Esophagus mucosa (tissue), 1 donor: Measurements from ENCODE around the gene SCYL3. TPM values are rescaled to one million over a fixed set of nuclear protein-coding genes. Genes with fewer than 3 reads are reported as not detected.
"Not testable (repeated sequence)": the region's sequence is repeated elsewhere in the genome, so short reads cannot be mapped to it uniquely, and the experiment has no call there.

Experiments
- ATAC-seq: fragments of 200-7000 bp; cut with Tn5 transposase; one replicate; pipeline ENCODE4 v1.9.1; 2020
- total RNA-seq: library from RNA; stranded (reverse); gene quantifications from one replicate; pipeline ENCODE4 v1.2.4, GENCODE V29; 2023
- donor health status: DM: yes; HTN: yes; CAD: no.

Gene SCYL3
- total RNA-seq, 1 donor from 2014 or later: 7.8 TPM

- ATAC-seq: no peak
Observed at GRCh38 chr1:169899519-169900217, 6.0 kb upstream of the SCYL3 start.

GRCh38 chr1:169896013-169896412, 2.3 kb upstream of the SCYL3 start:
- no peak for ATAC-seq

GRCh38 chr1:169894424-169895145, 889 bp upstream of the SCYL3 start:
- no peak for ATAC-seq

- no peak for ATAC-seq
Observed at GRCh38 chr1:169892927-169893644, 610 bp downstream of the SCYL3 start.

GRCh38 chr1:169892176-169892926, 1.3 kb downstream of the SCYL3 start:
- no peak for ATAC-seq

GRCh38 chr1:169891539-169891885, 2.2 kb downstream of the SCYL3 start:
- ATAC-seq: no peak

- ATAC-seq: no peak
Observed at GRCh38 chr1:169890761-169891538, 2.7 kb downstream of the SCYL3 start.

- no peak for ATAC-seq
Observed at GRCh38 chr1:169889871-169890270, 3.8 kb downstream of the SCYL3 start.

- no peak for ATAC-seq
Observed at GRCh38 chr1:169886931-169887330, 6.8 kb downstream of the SCYL3 start.

GRCh38 chr1:169886422-169886821, 7.3 kb downstream of the SCYL3 start:
- no peak for ATAC-seq

- no peak for ATAC-seq
Observed at GRCh38 chr1:169885207-169885606, 8.5 kb downstream of the SCYL3 start.

GRCh38 chr1:169884634-169885033, 9.1 kb downstream of the SCYL3 start:
- ATAC-seq: no peak

- ATAC-seq: no peak
Observed at GRCh38 chr1:169882039-169882511, 11.6 kb downstream of the SCYL3 start.

- ATAC-seq: no peak
Observed at GRCh38 chr1:169879034-169879840, 14.5 kb downstream of the SCYL3 start.

- no peak for ATAC-seq
Observed at GRCh38 chr1:169878498-169878897, 15.2 kb downstream of the SCYL3 start.

- no peak for ATAC-seq
Observed at GRCh38 chr1:169877800-169878491, 15.8 kb downstream of the SCYL3 start.

GRCh38 chr1:169874229-169874628, 19.5 kb downstream of the SCYL3 start:
- ATAC-seq: no peak

- no peak for ATAC-seq
Observed at GRCh38 chr1:169873582-169874199, 20.0 kb downstream of the SCYL3 start.

GRCh38 chr1:169872906-169873305, 20.8 kb downstream of the SCYL3 start:
- no peak for ATAC-seq

GRCh38 chr1:169871988-169872387, 21.7 kb downstream of the SCYL3 start:
- ATAC-seq: not testable (repeated sequence)
